Renal cortex interstitium (tissue), 11 donors: ENCODE results near the gene ZNF438. TPM values are rescaled to one million over a fixed set of nuclear protein-coding genes. Genes with fewer than 3 reads are reported as not detected.
"Not testable (repeated sequence)": the region's sequence is repeated elsewhere in the genome, so short reads cannot be mapped to it uniquely, and the experiment has no call there.

ENCODE experiments used
- DNase-seq, 11 donors: peaks; one replicate each; pipeline ENCODE4 v3.0.0-alpha.2; 2013; ENCODE audit warnings: low read depth in 9 of 11, low spot score in 4 of 11; ENCODE audit errors: extremely low read depth in 1 of 11
- polyA plus RNA-seq, 3 donors: library from polyadenylated mRNA; unstranded; fragments of 120-200 nt; gene quantifications; one replicate each; pipeline ENCODE4 v1.2.1, GENCODE V29; 2013; ENCODE audit not compliant: insufficient read length in 3 of 3

Gene ZNF438
- polyA plus RNA-seq, 3 donors, result 6.7 to 8.8 (median 6.9) TPM

GRCh38 chr10:30995081-30995770, 36.4 kb downstream of the ZNF438 start:
- DNase-seq, result no peak

DNA sequence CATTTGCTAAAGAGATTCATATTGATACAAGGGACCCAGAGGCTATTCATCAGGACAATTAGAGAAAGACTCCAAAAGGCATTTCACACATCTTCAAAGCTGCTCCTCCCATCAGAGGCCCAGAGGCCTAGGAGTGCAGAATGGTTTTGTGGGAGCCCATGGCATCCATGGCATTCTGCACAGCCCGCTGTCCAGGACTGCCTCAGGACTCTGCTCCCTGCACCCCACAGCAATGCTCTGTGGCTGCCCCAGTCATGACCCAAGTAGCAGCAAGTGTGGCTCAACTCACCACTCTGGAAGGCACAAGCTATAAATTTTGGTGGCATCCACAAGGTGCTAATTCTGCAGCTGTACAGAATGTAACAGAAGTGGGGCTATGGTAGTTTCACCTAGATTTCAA, 38.5 kb downstream of the ZNF438 start:
- DNase-seq, result no peak

- DNase-seq, result no peak
Measured at GRCh38 chr10:30992681-30993080, 39.0 kb downstream of the ZNF438 start.

GRCh38 chr10:30991647-30992011, 40.0 kb downstream of the ZNF438 start:
- DNase-seq, result no peak

DNA sequence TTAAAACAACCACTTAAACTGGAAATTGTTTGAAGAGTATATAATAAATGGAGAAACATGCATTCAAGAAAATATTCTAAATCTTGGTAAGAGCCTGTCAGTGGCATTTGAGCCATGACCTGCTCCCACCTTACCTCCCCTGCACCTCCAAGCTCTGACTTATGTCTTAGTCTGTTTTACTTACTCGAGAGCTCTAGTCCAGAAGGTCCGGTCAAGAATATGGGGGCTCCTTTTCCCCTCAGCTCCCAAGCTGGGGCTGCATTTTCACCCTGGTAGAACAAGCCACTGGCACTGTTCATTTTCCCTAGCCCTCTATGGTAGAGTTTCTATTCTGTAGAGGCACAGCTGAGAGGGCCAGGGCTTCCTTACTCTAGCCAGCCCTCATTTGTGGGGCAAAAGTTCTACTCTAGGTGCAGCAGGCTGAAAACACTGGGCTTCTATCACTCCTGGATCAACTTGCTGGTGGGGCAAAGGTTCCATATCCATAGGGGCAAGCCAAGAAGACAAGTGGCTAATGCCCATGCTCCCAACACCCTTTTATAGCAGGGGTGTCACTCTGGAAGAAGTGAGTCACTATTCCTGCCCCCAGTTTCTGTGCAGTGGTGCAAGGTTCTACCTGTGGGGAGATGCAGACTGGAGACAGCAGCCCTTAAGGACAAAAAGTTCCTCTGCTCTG, 40.6 kb downstream of the ZNF438 start:
- no peak for DNase-seq

- DNase-seq, result no peak
Measured at GRCh38 chr10:30990351-30990750, 41.3 kb downstream of the ZNF438 start.

DNA sequence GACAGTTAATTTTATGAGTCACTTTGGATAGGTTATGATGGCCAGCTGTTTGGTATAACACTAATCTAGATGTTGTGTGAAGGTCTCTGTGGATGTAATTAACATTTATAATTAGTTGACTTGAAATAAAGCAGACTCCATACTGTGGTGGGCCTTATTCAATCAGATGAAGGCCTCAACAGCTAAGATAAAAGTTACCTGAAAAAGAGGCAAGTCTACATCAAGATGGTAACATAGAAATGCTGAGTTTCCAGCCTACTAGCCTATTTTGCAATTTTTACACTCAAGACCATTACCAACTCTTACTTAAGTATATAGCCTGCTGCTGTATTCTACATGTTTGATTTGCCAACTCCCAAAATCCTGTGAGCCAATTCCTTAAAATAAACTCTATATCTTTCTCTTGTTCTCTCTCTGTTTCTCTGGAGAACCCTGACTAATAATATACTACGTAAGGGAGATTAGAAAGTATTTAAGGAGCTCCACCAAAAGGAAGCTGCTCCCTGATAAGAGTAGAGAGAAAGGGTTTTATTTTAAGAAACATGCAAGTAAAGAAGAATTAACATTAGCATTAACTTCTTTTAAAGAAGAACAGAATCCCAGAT, 42.7 kb downstream of the ZNF438 start:
- DNase-seq, result no peak

GRCh38 chr10:30987463-30987862, 44.2 kb downstream of the ZNF438 start:
- DNase-seq, result no peak

GRCh38 chr10:30986053-30986555, 45.6 kb downstream of the ZNF438 start:
- DNase-seq, result no peak

DNA sequence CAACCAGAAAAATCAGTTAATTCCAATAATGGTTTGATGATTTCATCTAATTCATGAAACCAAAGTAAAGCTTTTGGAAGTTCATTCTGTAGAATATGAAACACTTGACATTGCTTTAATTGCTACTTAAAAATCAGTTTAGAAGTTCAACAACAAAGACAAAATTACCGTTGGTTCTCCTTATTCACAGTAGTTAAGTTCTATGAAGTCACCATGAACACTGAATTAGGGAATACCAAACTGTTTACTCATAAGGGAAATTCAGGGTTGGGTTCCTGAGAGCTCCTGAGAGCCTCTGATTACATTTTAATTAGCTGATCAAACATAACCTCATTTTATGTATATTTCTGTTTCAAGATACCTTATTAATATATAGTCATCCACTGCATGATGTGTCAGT, 46.2 kb downstream of the ZNF438 start:
- DNase-seq, result no peak

DNA sequence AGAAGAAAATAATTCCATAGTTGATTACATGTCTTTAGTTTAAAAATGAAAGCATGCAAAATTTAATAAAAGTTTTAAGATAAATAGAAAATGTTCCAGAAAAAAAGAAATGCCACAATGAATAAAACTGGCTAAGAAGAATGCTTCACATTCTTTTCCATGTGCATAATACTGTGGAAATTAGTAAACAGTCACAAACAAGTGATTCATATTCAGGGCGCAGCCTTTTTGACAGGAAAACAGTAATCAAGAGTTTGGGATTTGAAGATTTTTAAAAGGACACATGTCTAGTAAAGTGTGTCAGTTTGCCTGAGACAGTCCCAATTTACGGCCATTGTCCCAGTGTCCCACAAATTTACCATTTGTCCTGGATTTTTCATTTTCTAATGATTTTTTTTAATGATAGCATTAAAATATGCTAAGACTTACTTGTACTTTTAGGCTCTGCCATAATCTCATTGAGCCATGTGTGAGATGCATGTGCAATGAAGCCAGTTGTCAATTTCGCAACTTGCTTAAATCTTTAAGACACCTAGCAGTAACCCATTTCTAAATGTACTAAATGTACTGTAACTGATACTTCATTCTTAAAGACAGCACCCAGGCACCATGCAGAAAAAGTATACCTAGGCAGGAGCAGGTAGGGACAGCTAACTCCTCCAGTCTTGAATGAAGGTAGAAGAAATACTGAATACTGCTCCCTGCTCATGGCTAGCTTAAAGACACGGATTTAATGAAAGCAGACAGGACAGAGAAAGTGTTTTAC, 46.9 kb downstream of the ZNF438 start:
- DNase-seq, result no peak

- DNase-seq, result not testable (repeated sequence)
Measured at GRCh38 chr10:30983209-30983608, 48.5 kb downstream of the ZNF438 start.

GRCh38 chr10:30980951-30981616, 50.6 kb downstream of the ZNF438 start:
- DNase-seq, result peak in 3 of 11 donors; percentile 22 to 40 (median 28)

DNA sequence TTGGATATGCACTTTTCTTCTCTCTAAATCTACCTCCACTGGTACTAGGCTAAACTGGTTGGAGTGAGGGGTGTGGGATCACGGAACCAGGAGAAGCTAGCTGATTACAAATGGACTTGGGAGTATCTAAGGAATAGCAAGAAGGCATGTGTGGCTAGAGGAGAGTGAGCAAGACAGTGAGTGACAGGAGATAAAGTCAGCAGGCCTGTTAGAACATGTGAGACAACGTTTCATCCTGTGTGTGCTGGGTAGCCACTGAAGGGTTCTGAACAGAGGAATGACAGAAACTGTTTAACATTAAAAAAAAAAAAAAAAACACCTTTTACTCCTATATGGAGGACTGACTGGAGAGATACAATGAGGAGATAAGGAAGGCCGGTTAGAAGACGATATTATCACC, 51.7 kb downstream of the ZNF438 start:
- DNase-seq, result no peak

- no peak for DNase-seq
Measured at GRCh38 chr10:30978843-30979242, 52.8 kb downstream of the ZNF438 start.

- no peak for DNase-seq
Measured at GRCh38 chr10:30977385-30977784, 54.3 kb downstream of the ZNF438 start.

DNA sequence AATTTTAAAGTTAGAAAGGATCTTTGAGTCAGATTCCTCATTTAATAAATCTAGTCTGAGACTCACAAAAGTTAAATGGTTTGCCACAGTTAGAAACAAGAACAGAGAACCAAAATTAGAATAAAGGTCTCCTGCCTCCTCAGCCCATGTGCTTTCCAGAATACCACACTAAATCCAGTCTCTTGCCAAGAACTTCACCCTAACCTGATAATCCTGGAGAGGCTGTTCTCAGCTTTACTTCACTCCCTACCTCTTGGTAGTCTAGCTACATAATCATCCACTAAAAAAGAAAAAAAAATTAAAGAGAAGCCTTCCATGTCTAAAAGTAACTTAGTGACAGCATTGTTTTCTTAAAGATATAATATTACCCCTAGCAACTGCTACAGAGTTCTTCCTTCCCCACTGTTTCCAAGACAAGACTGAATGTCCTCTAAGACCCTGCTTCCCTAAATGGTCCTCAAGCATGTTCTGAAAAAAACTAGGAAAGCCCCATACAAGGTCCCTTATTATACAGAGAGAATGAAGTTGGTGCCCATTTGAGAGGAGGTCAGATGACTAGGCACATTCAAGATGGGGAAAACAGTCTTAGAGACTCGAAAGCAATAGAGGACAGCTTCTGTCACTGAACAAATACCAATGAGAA, 56.8 kb downstream of the ZNF438 start:
- DNase-seq, result no peak

DNA sequence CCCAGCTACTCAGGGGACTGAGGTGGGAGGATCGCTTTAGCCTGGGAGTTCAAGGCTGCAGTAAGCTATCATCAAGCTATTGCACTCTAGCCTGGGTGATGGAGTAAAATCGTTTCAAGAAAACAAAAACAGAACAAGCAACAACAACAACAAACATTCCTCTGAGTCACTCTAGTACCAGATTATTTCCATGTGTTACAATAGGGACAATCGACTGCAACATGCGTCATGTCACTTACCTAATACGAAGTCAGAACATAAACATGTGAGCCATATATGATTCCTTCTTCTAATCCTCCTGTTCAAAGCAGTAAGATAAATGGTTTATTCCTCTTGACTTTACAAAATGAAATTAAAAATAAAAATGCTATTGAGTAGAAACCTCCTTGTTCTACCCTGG, 57.3 kb downstream of the ZNF438 start:
- no peak for DNase-seq

DNA sequence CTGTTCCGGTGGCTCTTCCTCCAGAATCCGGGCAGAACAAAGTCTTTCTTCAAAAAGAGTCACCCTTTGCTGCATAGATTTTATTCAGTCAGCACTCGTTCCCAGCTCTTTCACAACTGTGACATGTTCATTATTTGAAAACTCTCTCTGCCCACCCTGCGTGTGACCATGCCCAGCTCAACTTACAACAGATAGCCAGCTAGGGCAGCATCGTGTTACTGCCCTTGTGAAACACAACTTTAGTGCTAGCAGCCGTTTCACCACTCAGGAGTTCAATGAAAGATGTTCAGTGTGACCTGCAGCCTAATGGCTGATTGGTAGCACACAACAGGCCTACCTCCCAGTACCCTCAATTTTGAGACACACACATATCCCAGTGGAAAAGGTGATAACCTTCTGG, 57.9 kb downstream of the ZNF438 start:
- DNase-seq, result no peak
